Activated CD8-positive, alpha-beta memory T cell treated with anti-CD3 and anti-CD28 coated beads for 36 hours (primary cell): Measurements from ENCODE around the gene LGALS16. TPM values are rescaled to one million over a fixed set of nuclear protein-coding genes. Genes with fewer than 3 reads are reported as not detected.

Source experiments
- CTCF ChIA-PET: fragments of 350-600 bp; sonication (Branson Sonifier 250); formaldehyde crosslinking; loops from one replicate; lab custom pipeline; 2021; ENCODE audit warnings: antibody characterized with exemption; lab: Charles Lee
- POLR2A ChIA-PET: fragments of 350-600 bp; sonication (Branson Sonifier 250); formaldehyde crosslinking; loops from one replicate; lab custom pipeline; 2021; ENCODE audit warnings: antibody characterized with exemption; lab: Charles Lee
- total RNA-seq, 2 experiments: library from RNA; stranded (reverse); gene quantifications; one replicate each; pipeline ENCODE4 v1.2.3, GENCODE V29; 2021

Gene LGALS16
- total RNA-seq, 2 experiments from 2014 or later: not detected

DNA sequence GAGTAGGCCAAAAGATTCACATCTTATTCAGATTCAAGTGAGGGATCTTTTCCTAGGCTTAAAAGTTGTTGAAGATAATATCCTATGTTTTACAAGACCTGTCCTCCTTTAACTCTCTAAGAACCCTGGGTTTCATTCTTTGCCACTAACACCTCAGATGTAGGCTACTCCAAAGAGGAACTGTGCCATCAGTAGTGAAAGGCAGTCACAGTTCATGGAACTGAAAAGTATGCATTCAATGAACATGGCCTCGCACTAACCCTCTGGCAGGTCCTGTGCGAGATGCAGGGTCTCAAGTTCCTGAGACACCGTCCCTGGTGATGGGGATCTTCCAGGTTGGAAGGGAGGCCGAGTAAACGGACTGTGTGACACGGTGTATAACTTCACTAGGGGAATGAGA lies 52.9 kb downstream of the LGALS16 start:
- CTCF ChIA-PET: no interaction called here
- POLR2A ChIA-PET: no interaction called here

DNA sequence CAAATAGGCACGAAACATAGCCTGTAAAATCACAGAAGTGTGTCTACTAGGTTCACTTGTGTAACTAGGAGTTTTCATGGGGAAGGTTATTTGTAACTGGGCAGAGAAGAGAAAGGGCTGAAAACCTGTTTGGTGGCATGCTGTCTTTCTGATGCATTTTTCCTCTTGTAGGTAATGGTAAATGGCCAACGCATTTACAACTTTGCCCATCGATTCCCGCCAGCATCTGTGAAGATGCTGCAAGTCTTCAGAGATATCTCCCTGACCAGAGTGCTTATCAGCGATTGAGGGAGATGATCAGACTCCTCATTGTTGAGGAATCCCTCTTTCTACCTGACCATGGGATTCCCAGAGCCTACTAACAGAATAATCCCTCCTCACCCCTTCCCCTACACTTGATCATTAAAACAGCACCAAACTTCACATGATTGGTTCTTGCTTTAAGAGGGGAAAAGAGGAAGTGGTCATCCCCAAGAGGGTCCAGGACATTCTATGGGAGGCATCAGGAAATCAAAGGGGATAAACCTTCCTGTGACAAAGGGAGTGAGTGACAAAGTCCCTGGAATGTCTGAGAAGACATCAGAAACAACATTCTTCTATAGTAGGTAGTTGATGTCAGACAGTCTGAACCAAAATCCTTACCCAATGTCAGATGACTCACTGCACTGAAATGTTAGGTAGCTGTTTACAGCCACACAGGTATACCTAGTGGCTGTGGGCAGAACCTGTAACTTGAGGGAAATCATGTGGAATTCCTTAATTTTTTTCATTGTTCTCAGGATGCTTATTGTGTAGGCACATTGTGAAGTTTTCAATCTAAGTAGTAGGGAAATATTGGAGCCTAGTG lies 53.5 kb downstream of the LGALS16 start:
- ChIA-PET CTCF (no interaction called here), POLR2A (no interaction called here)

Other genes with a start within 250 kb of the LGALS16 start
- 10 to 100 TPM; 16.6 to 17.4 TPM for gene ZFP36, start 249.1 kb upstream of the LGALS16 start, total RNA-seq
- 10 to 100 TPM; 30.4 to 30.9 TPM for gene PLEKHG2, start 243.2 kb upstream of the LGALS16 start, total RNA-seq
- 1,000 to 10,000 TPM; 2,748 to 2,778 TPM for gene RPS16, start 220.0 kb upstream of the LGALS16 start, total RNA-seq
- gene SUPT5H, start 210.3 kb upstream of the LGALS16 start, total RNA-seq: 100 to 1,000 TPM; 179 to 189 TPM
- gene TIMM50, start 175.1 kb upstream of the LGALS16 start, total RNA-seq: 100 to 1,000 TPM; 135 to 144 TPM
- 1 to 10 TPM; 1.6 TPM for gene DLL3, start 157.0 kb upstream of the LGALS16 start, total RNA-seq
- not detected for gene SELENOV, start 140.8 kb upstream of the LGALS16 start, total RNA-seq
- 1 to 10 TPM; 3.2 to 3.4 TPM for gene EID2B, start 123.1 kb upstream of the LGALS16 start, total RNA-seq
- 10 to 100 TPM; 12.9 to 13.5 TPM for gene EID2, start 115.8 kb upstream of the LGALS16 start, total RNA-seq
- gene LGALS13, start 53.4 kb upstream of the LGALS16 start, total RNA-seq: not detected
- not detected for gene LGALS14, start 48.6 kb downstream of the LGALS16 start, total RNA-seq
- not detected for gene CLC, start 82.1 kb downstream of the LGALS16 start, total RNA-seq
- not detected for gene LEUTX, start 122.9 kb downstream of the LGALS16 start, total RNA-seq
- gene DYRK1B, start 178.2 kb downstream of the LGALS16 start, total RNA-seq: 1 to 10 TPM; 5.8 to 7.3 TPM
- gene FBL, start 190.5 kb downstream of the LGALS16 start, total RNA-seq: 100 to 1,000 TPM; 779 to 780 TPM